Left forelimb (tissue), 1 donor: ENCODE results near the gene ZHX3.
"Not testable (repeated sequence)": the region's sequence is repeated elsewhere in the genome, so short reads cannot be mapped to it uniquely, and the experiment has no call there.

Experiments used
- DNase-seq: peaks from one replicate; pipeline ENCODE4 v3.0.0-alpha.2; 2018; ENCODE audit warnings: low spot score

ZHX3 gene

DNA sequence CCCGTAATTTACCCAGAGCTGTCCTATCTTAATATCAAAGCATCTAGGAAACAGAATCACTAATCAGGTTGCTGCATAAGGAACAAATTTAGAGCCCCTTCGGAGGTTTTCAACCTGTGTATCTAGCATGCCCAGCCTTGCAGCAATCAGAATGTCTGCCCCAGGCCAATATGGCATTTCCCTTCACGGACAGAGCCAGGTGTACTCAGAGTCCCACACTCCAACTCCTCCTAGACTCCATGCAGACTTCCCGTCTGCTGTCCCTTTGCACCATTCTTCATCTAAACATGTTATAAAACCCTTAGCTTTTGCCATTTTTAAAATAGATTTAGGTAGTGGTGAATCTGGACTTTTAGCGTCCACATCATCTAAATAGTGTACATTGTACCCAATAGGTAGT is 61.0 kb downstream of the ZHX3 start:
- no peak for DNase-seq

DNA sequence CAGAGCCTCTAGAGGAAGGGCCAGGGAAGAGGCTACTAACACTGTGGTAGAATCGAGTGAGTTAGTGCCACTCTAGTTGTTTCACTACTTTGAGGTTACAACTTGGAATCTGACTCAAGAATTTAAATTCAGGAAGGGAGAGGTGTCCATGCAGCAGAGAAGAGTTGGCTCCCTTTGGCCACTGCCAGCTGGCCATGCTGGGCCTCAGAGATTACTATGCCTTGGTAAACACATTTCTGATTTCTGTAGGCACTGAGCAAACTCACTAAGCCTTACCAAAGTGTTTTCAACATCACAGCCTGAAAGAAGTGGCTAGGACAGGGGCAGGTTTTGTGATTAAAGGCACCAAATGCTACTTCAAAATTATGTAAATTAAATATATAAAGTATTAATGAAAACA is 61.9 kb downstream of the ZHX3 start:
- DNase-seq, result no peak

DNA sequence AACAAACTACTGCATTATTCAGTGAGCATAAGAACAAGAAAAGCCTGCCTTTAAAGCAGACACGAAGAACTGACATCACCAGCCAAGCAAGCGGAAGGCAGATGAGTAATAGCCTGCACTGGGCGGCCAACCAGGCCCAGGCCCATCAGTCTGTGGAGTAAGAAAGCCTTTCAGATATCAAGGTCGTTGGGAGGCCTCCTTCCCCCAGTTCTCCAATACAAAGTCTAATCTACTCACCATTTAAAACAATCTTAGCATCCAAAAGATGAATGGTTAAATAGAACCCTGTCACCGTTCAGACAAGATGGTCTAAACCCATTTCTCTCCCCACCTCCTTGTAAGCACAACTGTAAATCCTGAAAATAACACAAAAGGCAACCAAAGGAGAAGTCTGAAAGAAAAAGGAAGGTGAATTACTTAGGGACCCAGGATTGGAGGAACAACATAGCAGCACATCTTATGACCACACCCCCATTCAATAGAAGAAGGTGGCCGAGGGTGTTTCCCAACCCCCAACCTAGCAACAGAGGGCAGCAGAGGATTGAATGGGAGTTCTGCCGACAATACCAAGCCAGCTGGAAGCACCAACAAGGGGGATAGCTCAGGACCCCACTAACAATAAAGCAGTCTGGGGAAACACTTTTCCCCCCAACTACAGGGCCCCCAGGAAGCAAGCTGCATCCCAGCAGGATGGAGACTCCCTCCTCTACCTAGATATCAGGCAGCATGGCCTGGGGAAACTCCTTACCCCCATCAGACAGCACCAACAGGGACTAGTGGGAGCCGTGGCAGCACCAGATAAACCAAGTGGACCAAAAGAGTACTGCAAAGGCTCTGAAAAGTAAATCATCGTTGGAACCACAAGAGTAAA is 67.9 kb downstream of the ZHX3 start:
- no peak for DNase-seq

DNA sequence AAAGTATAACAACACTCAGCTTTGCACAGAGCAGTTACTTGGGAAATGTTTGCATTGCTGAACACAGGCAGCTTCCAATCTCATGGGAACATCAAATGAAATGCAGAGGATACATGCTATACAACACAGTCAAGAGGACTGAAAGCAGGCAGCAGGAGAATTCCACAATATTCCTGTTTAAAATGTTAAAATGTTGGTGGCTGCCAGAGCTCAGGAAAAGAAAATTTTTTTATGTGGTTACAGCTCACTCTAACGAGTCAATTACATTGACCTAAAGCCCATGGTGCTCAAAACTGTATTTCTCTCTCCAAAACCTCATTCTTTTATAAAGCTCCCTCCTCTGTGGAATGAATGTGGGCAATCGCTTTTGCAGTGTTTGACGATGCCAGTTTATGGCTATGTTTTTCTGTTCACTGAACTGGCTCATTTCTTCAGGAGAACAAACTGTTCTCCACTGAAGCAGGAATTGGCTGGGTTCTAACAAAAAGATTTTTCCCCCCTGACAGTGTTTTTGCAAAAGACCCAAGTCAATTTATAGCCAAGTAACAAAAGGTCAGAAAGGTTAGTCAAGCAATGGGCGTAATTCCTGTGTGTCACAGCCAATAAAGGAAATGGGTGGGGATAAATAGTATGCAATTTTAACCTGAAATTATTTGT is 69.0 kb downstream of the ZHX3 start:
- DNase-seq, result no peak

DNA sequence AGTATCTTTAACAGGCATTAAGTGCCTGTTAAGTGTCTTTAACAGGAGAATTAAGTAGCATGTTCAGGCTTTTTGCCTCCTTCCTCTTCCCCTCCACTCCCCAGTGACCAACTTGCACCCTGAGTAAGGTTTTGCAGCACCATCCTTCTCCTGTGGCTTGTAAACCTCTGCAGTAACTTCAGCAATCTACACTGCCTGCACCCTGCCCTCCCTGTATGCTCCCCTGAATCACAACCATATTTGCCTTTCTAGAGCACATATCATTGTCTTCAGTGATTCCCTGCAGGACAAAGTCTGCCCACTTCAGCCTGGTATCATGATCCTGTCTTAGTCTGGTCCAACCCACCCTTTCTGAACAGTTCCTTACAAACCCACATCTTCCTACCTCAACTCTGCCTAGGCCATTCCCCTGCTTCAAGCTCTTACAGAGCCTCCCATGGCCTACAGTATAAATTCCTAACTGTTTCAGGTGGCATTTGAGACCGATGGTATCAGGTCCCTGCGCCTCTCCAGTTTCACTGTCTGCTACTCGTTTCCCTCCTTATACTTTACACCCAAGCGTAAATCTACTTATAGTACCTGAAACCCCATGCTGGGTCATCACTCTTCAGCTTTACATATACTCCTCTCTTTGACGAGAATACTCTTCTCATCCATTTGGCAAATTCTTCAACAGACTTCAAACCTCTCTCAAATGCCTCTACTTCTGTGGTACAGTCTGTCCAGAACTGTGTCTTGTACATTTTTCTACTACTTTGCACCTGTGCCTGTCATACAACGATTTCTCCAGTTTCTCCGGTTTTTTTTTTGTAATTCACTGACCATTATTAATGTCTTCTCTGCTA is 69.8 kb downstream of the ZHX3 start:
- DNase-seq, result no peak

DNA sequence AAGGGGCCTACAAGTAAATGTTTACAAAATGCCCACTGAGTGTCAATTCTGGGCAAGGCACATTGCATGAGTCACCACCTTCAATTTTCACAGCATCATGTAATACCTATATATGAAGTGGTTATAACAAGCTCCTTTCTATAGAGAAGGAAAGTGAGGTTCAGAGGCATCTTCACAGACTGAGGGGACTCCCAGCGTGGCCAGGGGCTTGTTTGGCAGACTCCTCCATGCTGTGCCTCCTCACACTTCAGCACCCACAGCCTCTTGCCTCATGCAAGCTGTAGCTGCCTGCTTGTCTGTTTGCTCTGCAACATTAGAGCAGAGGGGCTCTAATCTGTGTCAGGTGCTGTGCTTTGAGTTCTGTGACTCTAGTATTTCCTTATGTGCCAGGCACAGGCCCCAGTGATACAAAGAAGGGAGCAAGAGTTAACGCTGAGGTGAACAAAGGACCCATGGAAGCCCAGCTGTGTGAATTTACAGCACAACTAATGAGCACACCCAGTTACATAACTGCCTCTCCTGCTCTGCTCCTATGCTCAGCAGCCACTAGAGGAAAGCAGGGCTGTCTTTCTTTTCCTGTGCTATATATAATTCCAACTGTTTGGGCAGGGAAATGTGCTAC is 72.3 kb downstream of the ZHX3 start:
- no peak for DNase-seq

DNA sequence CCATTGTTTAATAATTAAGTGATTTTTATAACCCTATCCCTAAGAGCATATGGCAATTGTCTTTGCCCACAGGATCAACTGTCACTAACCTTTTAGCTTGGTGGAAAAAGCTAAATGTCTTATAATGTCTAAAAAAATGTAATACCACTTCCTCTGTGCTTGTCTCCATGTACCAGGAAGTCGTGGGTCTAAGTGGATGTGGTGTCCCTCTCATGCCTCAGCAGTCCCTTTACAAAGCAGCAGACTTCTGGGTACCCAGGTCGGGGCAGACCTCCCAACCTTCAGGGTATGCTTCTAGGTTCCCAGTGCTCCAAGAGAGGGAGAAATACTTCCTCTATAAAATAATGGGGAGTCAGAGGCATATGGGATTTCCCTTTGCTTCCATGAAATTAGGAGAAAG is 74.7 kb downstream of the ZHX3 start:
- no peak for DNase-seq

DNA sequence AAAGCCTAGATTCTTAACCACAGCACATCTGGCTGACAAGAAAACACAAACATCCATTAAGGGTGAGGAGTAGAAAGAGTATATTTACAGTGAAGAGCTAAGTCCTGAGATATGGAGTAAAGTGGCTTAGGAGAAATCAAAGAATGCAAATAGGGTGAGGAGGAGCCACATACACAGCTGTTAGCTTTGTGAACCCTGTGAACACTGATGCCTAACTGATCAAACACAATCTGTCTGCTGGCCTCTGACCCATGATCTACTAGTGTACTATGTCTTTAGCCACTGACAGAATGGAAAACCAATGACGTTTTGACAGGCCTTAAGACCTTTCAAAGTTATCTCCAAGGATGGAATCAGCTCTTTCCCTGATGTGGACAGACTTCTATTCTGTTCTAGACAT is 75.2 kb downstream of the ZHX3 start:
- no peak for DNase-seq

DNA sequence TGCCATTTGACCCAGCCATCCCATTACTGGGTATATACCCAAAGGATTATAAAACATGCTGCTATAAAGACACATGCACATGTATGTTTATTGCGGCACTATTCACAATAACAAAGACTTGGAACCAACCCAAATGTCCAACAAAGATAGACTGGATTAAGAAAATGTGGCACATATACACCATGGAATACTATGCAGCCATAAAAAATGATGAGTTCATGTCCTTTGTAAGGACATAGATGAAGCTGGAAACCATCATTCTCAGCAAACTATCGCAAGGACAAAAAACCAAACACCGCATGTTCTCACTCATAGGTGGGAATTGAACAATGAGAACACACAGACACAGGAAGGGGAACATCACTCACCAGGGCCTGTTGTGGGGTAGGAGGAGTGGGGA is 80.3 kb downstream of the ZHX3 start:
- not testable (repeated sequence) for DNase-seq

DNA sequence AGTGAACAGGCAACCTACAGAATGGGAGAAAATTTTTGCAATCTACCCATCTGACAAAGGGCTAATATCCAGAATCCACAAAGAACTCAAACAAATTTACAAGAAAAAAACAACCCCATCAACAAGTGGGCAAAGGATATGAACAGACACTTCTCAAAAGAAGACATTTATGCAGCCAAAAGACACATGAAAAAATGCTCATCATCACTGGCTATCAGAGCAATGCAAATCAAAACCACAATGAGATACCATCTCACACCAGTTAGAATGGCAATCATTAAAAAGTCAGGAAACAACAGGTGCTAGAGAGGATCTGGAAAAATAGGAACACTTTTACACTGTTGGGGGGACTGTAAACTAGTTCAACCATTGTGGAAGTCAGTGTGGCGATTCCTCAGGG is 80.7 kb downstream of the ZHX3 start:
- not testable (repeated sequence) for DNase-seq

DNA sequence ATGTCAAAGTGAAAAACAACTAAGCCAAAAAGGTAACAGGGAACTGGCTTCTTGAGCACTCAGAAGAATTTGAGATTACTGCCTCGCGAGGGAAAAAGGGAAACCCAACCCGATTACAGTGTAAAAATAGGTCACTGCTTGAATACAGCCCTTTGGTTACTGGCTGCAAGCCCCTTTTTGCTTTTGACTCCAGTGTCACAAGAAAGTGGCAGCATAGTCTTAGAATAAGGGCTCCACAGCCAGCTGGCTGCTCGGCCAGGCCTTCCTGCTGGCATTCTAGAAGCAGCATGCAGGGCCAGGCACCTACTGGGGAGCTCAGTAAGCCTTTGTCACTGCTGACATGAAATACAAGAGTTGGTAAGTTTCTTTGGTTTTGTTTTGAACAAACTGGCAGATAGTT is 83.0 kb downstream of the ZHX3 start:
- DNase-seq, result no peak

DNA sequence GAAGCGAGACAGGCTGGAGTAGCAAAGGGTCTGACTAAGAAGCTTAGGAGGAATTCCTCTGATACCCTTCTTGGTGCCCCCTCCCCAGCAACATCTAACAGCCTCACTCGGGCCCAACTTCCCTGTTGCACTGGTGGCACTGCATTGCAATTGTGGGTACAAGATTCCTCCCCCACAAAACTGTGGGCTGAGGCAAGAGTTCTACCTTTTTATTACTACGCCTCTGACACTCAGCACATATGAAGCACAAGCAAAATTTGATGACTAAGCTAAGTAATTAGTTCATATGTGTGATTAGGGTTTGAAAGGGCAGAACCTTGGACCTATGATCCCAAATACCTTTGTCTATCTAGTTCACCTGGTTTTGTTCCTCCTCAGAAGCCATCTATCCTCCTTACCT is 83.5 kb downstream of the ZHX3 start:
- DNase-seq, result no peak

DNA sequence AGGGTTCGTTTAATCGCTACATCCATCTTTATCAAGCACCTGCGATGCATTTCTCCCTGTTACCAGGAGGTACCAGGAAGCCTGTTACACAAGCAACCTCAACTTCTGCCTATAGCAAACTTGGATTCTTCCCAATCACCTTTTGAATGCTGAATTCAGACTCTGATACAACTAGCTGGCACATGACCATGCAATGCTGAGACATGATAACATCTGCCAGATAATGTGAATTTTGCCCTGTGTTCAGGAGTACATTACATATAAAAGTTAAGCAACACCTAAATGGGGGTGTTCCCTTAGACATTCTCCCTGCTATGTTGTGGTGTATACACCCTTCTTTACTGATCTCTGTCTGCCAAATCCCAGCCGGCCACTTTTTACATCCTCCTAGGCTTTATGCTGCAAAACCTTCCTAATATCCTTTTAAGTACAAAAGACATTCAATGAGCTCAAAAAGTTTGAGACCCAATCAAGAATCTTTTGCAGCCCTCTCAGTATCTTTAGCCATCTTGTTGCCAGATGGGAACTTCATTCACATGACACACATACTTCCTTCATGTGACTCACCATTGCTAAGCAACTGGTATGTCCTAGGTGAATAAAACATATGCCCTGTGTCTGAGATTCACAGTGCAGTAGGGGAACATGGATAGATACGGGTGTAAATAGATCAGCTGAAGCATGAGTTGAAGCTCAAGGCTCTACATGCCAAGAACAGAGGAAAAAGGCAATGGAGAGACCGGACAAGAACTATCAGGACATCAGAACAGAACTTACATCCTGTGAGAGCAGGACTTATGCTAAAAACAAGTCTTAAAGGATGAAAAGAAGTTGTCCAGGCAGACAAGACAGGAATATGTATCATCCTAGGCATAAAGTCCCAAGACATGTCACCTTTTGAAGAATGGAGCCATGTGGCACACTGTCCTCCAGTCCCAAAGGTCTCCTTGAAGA is 84.3 kb downstream of the ZHX3 start:
- DNase-seq, result no peak

DNA sequence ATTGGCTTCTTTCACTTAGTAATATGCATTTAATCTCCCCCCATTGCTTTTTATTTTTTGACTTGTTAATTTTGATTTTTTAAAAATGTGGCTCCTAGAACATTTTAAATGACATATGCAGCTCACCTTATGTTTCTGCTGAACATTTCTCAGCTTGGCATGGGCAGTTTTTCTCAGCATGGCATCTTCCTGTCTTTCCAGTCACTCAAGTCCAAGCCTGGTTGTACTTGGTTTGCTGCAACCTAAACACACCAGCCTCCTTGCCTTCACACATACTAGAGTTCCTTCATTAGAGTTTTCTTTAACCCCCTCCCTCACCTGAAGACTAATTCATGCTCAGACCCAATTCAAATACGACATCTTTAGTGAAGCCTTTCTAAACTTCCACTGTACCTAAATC is 86.4 kb downstream of the ZHX3 start:
- no peak for DNase-seq

DNA sequence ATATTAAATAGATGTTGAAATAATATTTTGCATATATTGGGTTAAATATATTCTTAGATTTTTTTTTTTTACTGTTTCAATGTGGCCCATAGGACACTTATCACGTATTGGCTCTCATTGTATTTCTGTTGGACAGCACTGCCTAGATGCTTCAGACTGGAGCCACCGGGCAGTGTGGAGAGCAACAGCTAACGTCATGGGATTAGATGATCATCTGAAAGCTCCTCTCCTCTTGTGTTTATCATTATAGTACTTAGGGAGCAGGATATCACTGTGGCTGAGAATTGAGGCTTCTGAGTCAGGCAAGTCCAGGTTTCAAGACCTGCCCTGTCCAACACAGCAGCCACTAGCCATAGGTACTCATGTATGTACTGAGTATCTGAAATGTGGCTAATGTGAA is 87.4 kb downstream of the ZHX3 start:
- no peak for DNase-seq

DNA sequence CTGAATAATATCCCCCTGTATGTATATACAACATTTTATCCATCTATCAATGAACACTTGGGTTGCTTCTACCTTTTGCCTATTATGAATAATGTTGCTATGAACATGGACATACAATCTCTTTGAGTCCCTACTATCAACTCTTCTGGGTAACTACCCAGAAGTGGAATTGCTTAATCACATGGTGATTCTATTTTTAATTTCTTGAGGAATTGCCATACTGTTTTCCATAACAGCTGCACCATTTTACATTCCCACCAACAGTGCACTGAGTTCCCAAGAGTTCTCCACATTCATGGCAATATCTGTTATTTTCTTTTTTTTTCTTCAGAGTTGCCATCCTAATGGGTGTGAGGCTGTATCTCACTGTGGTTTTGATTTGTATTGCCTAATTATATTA is 88.3 kb downstream of the ZHX3 start:
- DNase-seq, result no peak

DNA sequence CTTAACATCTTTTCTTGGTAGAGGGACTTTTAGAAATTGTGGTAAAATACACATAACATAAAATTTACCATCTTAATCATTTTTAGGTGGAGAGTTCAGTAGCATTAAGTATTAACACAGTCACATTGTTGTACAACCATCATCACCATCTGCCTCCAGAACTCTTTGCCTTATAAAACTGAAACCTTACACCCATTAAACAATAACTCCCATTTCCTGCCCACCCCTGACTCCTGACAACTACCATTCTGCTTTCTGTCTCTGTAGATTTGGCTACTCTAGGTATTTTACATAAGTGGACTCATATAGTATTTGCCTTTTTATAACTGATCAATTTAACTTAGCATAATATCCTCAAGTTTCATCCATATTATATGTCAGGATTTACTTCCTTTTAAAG is 88.7 kb downstream of the ZHX3 start:
- no peak for DNase-seq

DNA sequence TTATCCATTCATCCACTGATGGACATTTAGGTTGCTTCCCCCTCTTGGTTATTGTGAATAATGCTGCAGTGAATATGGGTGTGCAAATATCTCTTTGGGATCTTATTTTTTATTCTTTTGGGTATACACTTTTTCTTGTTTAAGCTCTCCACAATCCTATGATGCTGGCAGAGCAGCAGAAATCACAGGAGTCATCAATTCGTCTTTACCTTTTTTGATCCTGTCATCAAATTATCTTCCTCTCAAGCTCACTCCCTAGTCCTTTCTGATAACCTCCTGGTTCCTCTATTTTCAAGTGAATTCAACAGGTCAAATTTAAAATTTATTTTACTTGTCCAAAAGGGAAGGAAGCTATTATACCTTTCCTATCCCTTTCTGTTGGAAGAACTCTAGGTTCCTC is 91.1 kb downstream of the ZHX3 start:
- no peak for DNase-seq

DNA sequence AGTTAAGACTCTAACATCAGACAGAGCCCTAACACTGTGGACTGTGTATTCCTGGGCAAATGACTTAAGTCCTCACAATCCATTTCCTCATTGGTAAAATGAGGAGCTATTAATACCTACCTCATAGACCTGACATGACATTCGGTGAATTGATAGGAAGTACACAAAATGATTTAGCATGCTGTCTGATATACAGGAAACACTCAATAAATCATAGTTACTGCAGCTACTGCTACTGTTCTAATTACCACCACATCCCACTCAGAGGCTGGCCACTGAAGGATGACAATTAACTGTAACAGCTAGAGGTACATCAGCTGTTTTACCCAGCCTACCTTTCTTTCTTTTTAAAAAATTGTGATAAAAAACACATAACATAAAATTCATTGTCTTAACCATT is 92.4 kb downstream of the ZHX3 start:
- no peak for DNase-seq

DNA sequence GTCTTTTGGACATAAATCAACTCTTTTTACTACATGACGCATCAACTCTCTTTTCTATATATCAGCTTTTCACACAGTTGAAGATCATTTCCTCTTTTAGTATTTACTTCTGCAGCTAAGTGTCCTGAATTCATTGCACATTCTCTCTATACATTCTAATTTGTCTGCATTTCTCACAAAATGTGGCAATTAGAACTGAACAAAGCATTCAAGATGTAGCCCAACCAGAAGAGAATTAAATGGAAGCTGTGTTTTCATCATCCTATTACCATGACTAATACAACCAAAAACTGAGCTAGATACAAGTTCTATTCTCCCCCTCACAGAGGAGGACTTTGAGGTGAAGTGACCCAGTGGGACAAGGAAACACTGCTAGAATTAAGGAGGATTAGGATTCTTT is 93.2 kb downstream of the ZHX3 start:
- no peak for DNase-seq

DNA sequence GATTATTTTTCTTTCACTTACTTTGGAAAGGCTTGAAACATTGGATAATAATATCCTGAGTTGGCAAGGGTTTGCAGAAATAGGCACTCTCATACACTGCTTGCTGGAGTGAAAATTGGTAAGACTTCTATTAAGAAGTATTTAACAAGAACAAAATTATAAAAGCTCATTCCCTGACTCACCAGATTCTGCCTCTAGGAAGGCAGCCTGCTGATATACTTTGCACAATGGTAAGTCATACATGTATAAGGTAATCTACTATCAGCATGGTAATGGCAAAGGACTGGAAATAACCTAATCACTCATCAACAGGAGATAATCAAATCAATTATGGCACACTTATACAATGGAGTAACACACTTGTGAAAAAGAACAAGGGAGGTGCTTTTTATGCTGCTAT is 94.4 kb downstream of the ZHX3 start:
- no peak for DNase-seq
